Endothelial cell of umbilical vein (primary cell): ENCODE data around the gene PDLIM3. TPM values are rescaled to one million over a fixed set of nuclear protein-coding genes. Genes with fewer than 3 reads are reported as not detected.

ENCODE experiments used
- BruUV-seq: library from RNA; stranded (reverse); fragments of 400-500 nt; replicated peaks from 2 replicates; lab custom pipeline; 2021; lab: Mats Ljungman, UMichigan
- CTCF ChIA-PET: fragments of 300-600, 350-600 bp; sonication (Branson Sonifier 250); formaldehyde crosslinking; loops from one replicate; lab custom pipeline; 2021; ENCODE audit warnings: antibody characterized with exemption, inconsistent platforms; lab: Charles Lee
- POLR2A ChIA-PET: fragments of 300-600, 350-600 bp; sonication (Branson Sonifier 250); formaldehyde crosslinking; loops from one replicate; lab custom pipeline; 2021; ENCODE audit warnings: antibody characterized with exemption, inconsistent platforms; lab: Charles Lee
- DNase-seq: peaks from one replicate; pipeline ENCODE4 v3.0.0-alpha.2; 2011; ENCODE audit warnings: low read depth, low spot score
- FAIRE-seq: peaks from 2 replicates; lab custom pipeline; 2011; peaks lifted over from hg19 to GRCh38; lab: Jason Lieb, UNC
- H2AFZ ChIP-seq: 2 replicates; pipeline ENCODE4 v1.6.0; 2012; ENCODE audit warnings: low read depth, low read length, control low read depth, inconsistent platforms
- H3K27ac ChIP-seq: 2 replicates; pipeline ENCODE4 v1.5.1; 2011; ENCODE audit warnings: low read depth, mild to moderate bottlenecking, control low read depth, low read length, moderate library complexity; ENCODE audit not compliant: insufficient read depth
- H3K27me3 ChIP-seq, 2 experiments: 2 replicates each; pipeline versions ENCODE4 v1.6.0 to v1.6.1; 2011; ENCODE audit warnings: low read length in 2 of 2, mixed read lengths in 1 of 2; ENCODE audit not compliant: control insufficient read depth in 2 of 2, insufficient read depth in 2 of 2
- H3K36me3 ChIP-seq, 2 experiments: 2 replicates in 1 of 2; 3 replicates in 1 of 2; pipeline ENCODE4 v1.5.1; 2011; ENCODE audit warnings: low read length in 2 of 2, mild to moderate bottlenecking in 1 of 2, moderate library complexity in 1 of 2; ENCODE audit not compliant: control insufficient read depth in 2 of 2, insufficient read depth in 2 of 2; ENCODE audit errors: extremely low read depth in 1 of 2
- H3K4me1 ChIP-seq: 3 replicates; pipeline ENCODE4 v1.5.1; 2011; ENCODE audit warnings: mild to moderate bottlenecking, low read length; ENCODE audit not compliant: control insufficient read depth, insufficient read depth; ENCODE audit errors: extremely low read depth
- H3K4me2 ChIP-seq: 2 replicates; pipeline ENCODE4 v1.6.1; 2011; ENCODE audit warnings: low read length, control low read depth, mixed read lengths; ENCODE audit not compliant: insufficient read depth
- H3K4me3 ChIP-seq, 3 experiments: fragments of 200-600 bp in 1 of 3; sonication (generic), shearing (Covaris generic) in 1 of 3; replicated peaks in 1 of 3; 2 replicates each; pipeline ENCODE4 v1.5.1; 2011 to 2016; ENCODE audit warnings: control low read depth in 3 of 3, low read length in 3 of 3, mild to moderate bottlenecking in 2 of 3, inconsistent platforms in 1 of 3, low read depth in 1 of 3, moderate library complexity in 1 of 3; ENCODE audit not compliant: insufficient read depth in 1 of 3
- H3K79me2 ChIP-seq: 2 replicates; pipeline ENCODE4 v1.6.0; 2012; ENCODE audit warnings: low read length, inconsistent platforms; ENCODE audit not compliant: control insufficient read depth, insufficient read depth
- H3K9ac ChIP-seq: replicated peaks from 2 replicates; pipeline ENCODE3; 2011; ENCODE audit warnings: low read length, control low read depth; ENCODE audit not compliant: insufficient read depth; ENCODE audit errors: extremely low read depth
- H3K9me1 ChIP-seq: replicated peaks from 3 replicates; pipeline ENCODE4 v1.6.0; 2011; ENCODE audit warnings: mild to moderate bottlenecking, low read length; ENCODE audit not compliant: control insufficient read depth, insufficient read depth; ENCODE audit errors: extremely low read depth
- H3K9me3 ChIP-seq: replicated peaks from 2 replicates; pipeline ENCODE4 v1.5.1; 2012; ENCODE audit warnings: low read length, inconsistent platforms; ENCODE audit not compliant: control insufficient read depth, insufficient read depth
- H4K20me1 ChIP-seq: replicated peaks from 2 replicates; pipeline ENCODE3; 2011; ENCODE audit warnings: mild to moderate bottlenecking, low read length; ENCODE audit not compliant: control insufficient read depth, insufficient read depth; ENCODE audit errors: extremely low read depth
- EZH2 ChIP-seq: IDR thresholded peaks from 2 replicates; pipeline ENCODE4 v1.6.1; 2012; ENCODE audit warnings: borderline replicate concordance, low read depth, mild to moderate bottlenecking, moderate library complexity, low read length, inconsistent platforms; ENCODE audit not compliant: severe bottlenecking
- FOS ChIP-seq: IDR thresholded peaks from 2 replicates; pipeline ENCODE4 v1.6.1; 2011; ENCODE audit warnings: mild to moderate bottlenecking, low read length, moderate library complexity, borderline replicate concordance; ENCODE audit not compliant: insufficient read depth
- GATA2 ChIP-seq: IDR thresholded peaks from 2 replicates; pipeline ENCODE4 v1.7.0; 2011; ENCODE audit warnings: low read depth, mild to moderate bottlenecking, moderate library complexity, mixed read lengths, low read length; ENCODE audit not compliant: insufficient read length, insufficient read depth
- JUN ChIP-seq: IDR thresholded peaks from 2 replicates; pipeline ENCODE4 v1.6.1; 2011; ENCODE audit warnings: borderline replicate concordance, low read depth; ENCODE audit not compliant: insufficient read length, insufficient read depth
- MYC ChIP-seq: IDR thresholded peaks from one replicate; pipeline ENCODE4 v1.6.1; 2011; ENCODE audit warnings: mild to moderate bottlenecking, low read depth, low read length
- POLR2A ChIP-seq: IDR thresholded peaks from 2 replicates; pipeline ENCODE4 v1.6.1; 2012; ENCODE audit warnings: low read depth, mild to moderate bottlenecking, control low read depth, low read length
- POLR2AphosphoS5 ChIP-seq: IDR thresholded peaks from 2 replicates; pipeline ENCODE4 v1.6.1; 2012; ENCODE audit warnings: low read depth, mild to moderate bottlenecking, control low read depth, low read length, moderate library complexity; ENCODE audit not compliant: insufficient read depth
- dilution Hi-C: fragments of 300-500 bp; cut with MboI; formaldehyde crosslinking; loops from one replicate; pipeline ENCODE4 v1.15.0; 2019; ENCODE audit warnings: low sequenced_read_pairs; ENCODE audit not compliant: extremely low pct_ligation_motif_present
- intact Hi-C: fragments of 100-400 bp; cut with micrococcal nuclease; formaldehyde crosslinking; loops from one replicate; pipeline ENCODE4 v1.10.0; 2022
- polyA plus RNA-seq, 4 experiments: library from polyadenylated mRNA; depleted of rRNA in 3 of 4; stranded (reverse) in 3 of 4; unstranded in 1 of 4; fragments of >200 nt; gene quantifications; 2 replicates each; pipeline versions ENCODE4 v1.2.1 to v1.2.3, GENCODE V29; 2011 to 2012; ENCODE audit warnings: missing spikeins in 1 of 4
- total RNA-seq: library from RNA; stranded (reverse); gene quantifications from 2 replicates; pipeline ENCODE4 v1.2.3, GENCODE V29; 2021
- TF ChIP-seq, protein P1 (sequence below), 2 donors: IDR thresholded peaks; 1 replicate in 1 of 2; 2 replicates in 1 of 2; pipeline ENCODE4 v1.5.1; 2011; ENCODE audit warnings: low read length in 2 of 2, mild to moderate bottlenecking in 2 of 2, moderate library complexity in 2 of 2, control low read depth in 1 of 2, inconsistent platforms in 1 of 2, low read depth in 1 of 2; ENCODE audit not compliant: insufficient read depth in 1 of 2; ENCODE audit errors: extremely low read depth in 1 of 2
- TF ChIP-seq, protein P2 (sequence below): IDR thresholded peaks from 2 replicates; pipeline ENCODE4 v1.6.1; 2011; ENCODE audit not compliant: insufficient read depth, insufficient read length

The PDLIM3 gene
- total and polyA plus RNA-seq, 2 donors (not counting 3 experiments of a cell fraction or from before 2014, with no cell fraction given): 9.7 to 17.6 TPM

DNA sequence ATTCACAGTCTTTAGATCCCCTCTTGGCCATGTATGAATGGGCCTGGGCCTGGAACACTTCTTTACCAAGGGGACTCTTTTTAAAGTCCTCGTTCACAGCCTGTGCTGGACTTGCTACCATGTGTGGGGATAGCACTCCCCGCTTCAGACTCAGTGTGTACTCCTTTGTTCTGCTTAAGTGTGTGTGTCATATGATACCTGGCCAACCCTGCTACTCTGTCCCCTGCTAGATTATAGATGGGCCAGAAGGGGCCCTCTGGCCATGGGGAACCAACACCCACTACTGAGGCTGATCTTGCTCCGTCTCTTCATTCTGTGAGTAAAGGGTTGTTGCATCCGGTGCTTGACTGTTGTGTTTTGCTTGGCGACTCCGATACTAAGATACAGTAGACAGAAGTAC, 71.8 kb downstream of the PDLIM3 start:
- CTCF ChIA-PET: interaction anchor here (1.5 kb wide), 1 partner anchor 280 kb away, joined by 4 read pairs; no protein-coding TSS in a partner anchor
- Histone ChIP-seq H2AFZ (no peak overlapping the region), H4K20me1 (no peaks in the 10 kb centered on the region), H3K9me1 (no peaks in the 10 kb centered on the region), H3K9me3 (no peaks in the 10 kb centered on the region), H3K4me3 (no peak overlapping the region), H3K9ac (no peak overlapping the region), H3K27me3 (peaks cover 6 to 7% of the 10 kb centered on the region in 2 experiments), H3K4me2 (no peak overlapping the region), H3K4me1 (peaks cover 13% of the 10 kb centered on the region), H3K79me2 (no peaks in the 10 kb centered on the region), H3K27ac (no peak overlapping the region), H3K36me3 (no peaks in the 10 kb centered on the region)
- intact Hi-C loops (no loop called here), dilution Hi-C loops (no loop called here)
- no TSS peak for BruUV-seq
- FAIRE-seq (no peak), DNase-seq (no peak)
- POLR2A ChIA-PET: no interaction called here
- TF ChIP-seq EZH2 (no peak), GATA2 (no peak), FOS (no peak), JUN (no peak), MYC (no peak), POLR2A (no peak), POLR2AphosphoS5 (no peak)
- TF ChIP-seq, protein P1, sequence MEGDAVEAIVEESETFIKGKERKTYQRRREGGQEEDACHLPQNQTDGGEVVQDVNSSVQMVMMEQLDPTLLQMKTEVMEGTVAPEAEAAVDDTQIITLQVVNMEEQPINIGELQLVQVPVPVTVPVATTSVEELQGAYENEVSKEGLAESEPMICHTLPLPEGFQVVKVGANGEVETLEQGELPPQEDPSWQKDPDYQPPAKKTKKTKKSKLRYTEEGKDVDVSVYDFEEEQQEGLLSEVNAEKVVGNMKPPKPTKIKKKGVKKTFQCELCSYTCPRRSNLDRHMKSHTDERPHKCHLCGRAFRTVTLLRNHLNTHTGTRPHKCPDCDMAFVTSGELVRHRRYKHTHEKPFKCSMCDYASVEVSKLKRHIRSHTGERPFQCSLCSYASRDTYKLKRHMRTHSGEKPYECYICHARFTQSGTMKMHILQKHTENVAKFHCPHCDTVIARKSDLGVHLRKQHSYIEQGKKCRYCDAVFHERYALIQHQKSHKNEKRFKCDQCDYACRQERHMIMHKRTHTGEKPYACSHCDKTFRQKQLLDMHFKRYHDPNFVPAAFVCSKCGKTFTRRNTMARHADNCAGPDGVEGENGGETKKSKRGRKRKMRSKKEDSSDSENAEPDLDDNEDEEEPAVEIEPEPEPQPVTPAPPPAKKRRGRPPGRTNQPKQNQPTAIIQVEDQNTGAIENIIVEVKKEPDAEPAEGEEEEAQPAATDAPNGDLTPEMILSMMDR (IDR thresholded peaks at IDR 0.05; ENCODE audit: extremely low read depth in 1 of 2, insufficient read depth in 1 of 2, low read depth in 1 of 2, low read length in 2 of 2): no peak
- TF ChIP-seq, protein P2, sequence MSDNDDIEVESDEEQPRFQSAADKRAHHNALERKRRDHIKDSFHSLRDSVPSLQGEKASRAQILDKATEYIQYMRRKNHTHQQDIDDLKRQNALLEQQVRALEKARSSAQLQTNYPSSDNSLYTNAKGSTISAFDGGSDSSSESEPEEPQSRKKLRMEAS: no peak
